ENCODE measurements around the gene GALNT2. TPM values are rescaled to one million over a fixed set of nuclear protein-coding genes. Genes with fewer than 3 reads are reported as not detected.

The GALNT2 gene
- total and polyA plus RNA-seq, 7 donors = 8.4 to 43.8 (median 37.1) TPM

DNA sequence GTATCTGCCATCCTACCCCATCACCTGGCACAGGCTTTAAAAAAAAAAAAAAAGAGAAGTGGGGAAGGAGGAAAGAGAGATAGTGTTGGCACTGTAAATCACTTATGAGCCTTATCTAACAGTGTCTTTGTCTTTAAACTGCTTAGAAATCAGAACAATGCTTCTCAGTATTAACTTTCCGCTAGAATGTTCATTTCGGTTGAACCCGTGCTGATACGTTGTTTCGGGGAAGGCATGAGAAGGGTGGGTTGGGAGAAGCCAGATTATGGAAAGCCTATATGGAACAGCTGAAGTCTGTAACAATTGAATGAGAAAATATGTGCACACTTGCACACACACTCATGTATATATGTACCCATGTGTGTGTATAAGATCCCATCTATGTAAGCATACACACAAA, 170.8 kb downstream of the GALNT2 start:
- Histone ChIP-seq H3K36me3 (peaks cover 0 to 28% (median 2%) of the 10 kb centered on the region in 4 donors), H3K27ac (no peak overlapping the region), H3K9me3 (no peaks in the 10 kb centered on the region), H3K4me1 (no peaks in the 10 kb centered on the region), H3K4me3 (no peak overlapping the region), H3K27me3 (no peaks in the 10 kb centered on the region)
- no peak for DNase-seq
- TF ChIP-seq, protein P1, sequence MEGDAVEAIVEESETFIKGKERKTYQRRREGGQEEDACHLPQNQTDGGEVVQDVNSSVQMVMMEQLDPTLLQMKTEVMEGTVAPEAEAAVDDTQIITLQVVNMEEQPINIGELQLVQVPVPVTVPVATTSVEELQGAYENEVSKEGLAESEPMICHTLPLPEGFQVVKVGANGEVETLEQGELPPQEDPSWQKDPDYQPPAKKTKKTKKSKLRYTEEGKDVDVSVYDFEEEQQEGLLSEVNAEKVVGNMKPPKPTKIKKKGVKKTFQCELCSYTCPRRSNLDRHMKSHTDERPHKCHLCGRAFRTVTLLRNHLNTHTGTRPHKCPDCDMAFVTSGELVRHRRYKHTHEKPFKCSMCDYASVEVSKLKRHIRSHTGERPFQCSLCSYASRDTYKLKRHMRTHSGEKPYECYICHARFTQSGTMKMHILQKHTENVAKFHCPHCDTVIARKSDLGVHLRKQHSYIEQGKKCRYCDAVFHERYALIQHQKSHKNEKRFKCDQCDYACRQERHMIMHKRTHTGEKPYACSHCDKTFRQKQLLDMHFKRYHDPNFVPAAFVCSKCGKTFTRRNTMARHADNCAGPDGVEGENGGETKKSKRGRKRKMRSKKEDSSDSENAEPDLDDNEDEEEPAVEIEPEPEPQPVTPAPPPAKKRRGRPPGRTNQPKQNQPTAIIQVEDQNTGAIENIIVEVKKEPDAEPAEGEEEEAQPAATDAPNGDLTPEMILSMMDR (IDR thresholded peaks at IDR 0.05) = no peak
- TF ChIP-seq POLR2A (IDR thresholded peaks at IDR 0.05) (no peak), EP300 (IDR thresholded peaks at IDR 0.05) (no peak), POLR2AphosphoS5 (IDR thresholded peaks at IDR 0.05) (no peak)
- intact Hi-C loops (cut with DNase I) = no loop called here
- WGBS, 2 donors = 94 to 96% methylated on average over 5 of the region's 5 CpGs

DNA sequence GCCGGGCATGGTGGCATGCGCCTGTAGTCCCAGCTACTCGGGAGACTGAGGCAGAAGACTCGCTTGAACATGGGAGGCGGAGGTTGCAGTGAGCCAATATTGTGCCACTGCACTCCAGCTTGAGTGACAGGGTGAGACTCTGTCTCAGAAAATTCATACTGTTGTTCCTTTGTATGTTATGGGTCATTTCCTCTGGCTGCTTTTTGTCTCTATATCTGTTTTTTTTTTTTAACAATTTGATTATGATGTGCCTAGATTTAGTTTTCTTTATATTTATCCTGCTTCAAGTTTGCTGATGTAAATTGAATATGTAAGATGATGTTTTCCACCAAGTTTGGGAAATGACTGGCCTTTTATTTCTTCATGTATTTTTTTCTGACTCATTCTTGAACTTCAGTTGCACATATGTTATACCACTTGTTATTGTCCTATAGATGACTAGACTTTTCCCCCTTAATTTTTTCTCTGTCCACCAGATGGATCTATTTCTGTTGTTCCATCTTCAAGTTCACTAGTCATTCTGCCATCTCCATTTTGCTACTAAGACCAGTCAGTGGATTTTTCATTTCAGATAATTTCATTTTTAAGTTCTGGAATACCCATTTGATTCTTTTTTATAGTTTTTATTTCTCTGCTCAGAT, 173.5 kb downstream of the GALNT2 start:
- intact Hi-C loops (cut with DNase I) = no loop called here
- Histone ChIP-seq H3K27me3 (no peaks in the 10 kb centered on the region), H3K9me3 (no peaks in the 10 kb centered on the region), H3K4me1 (no peaks in the 10 kb centered on the region), H3K27ac (no peak overlapping the region), H3K36me3 (peaks cover 1 to 52% (median 7%) of the 10 kb centered on the region in 4 donors), H3K4me3 (no peak overlapping the region)
- WGBS, 2 donors = 97% methylated on average over 5 of the region's 5 CpGs
- DNase-seq = no peak
- TF ChIP-seq, protein P1 (IDR thresholded peaks at IDR 0.05) = no peak
- TF ChIP-seq EP300 (IDR thresholded peaks at IDR 0.05) = no peak
- TF ChIP-seq POLR2A (IDR thresholded peaks at IDR 0.05) = no peak
- TF ChIP-seq POLR2AphosphoS5 (IDR thresholded peaks at IDR 0.05) = no peak

DNA sequence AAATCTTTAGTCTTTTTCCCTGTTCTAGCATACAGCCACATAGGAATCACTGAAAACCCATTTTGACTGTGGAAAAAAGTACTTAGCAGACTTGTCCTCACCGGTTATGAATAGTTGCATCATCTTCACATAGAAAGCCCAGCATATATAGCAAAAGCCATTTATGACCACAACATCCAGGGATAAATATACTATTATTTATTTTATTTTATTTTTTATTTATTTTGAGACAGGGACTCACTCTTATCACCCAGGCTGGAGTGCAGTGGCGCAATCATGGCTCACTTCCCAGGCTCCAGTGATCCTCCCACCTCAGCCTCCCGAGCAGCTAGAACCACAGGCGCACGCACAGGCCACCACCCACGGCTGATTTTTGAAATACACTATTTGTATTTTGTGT, 175.3 kb downstream of the GALNT2 start:
- no peak for DNase-seq
- 92 to 98% methylated on average over 6 of the region's 6 CpGs for WGBS, 2 donors
- Histone ChIP-seq H3K4me1 (no peaks in the 10 kb centered on the region), H3K36me3 (peaks cover 15 to 58% (median 20%) of the 10 kb centered on the region in 4 donors), H3K27me3 (no peaks in the 10 kb centered on the region), H3K27ac (no peak overlapping the region), H3K9me3 (no peaks in the 10 kb centered on the region), H3K4me3 (no peak overlapping the region)
- TF ChIP-seq POLR2A (IDR thresholded peaks at IDR 0.05) (no peak), EP300 (IDR thresholded peaks at IDR 0.05) (no peak), POLR2AphosphoS5 (IDR thresholded peaks at IDR 0.05) (no peak)
- TF ChIP-seq, protein P1 (IDR thresholded peaks at IDR 0.05) = no peak
- intact Hi-C loops (cut with DNase I) = no loop called here

DNA sequence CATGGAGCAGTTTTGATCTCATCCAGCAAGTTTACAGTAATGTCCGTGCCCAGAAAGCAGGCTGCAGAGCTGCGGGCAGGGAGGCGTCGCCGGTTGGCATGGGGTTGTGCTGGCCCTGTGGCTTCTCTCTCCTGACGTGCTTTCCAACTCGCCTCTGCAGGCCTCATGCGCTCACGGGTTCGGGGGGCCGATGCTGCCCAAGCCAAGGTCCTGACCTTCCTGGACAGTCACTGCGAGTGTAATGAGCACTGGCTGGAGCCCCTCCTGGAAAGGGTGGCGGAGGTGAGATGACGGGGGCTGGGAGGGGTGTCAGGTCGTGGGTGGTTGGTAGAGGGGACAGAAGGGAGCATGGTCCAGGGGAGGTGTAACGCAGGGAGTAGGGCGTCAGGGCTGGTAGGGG, 176.1 kb downstream of the GALNT2 start:
- Histone ChIP-seq H3K9me3 (no peaks in the 10 kb centered on the region), H3K27ac (no peak overlapping the region), H3K27me3 (no peaks in the 10 kb centered on the region), H3K4me1 (no peaks in the 10 kb centered on the region), H3K4me3 (no peak overlapping the region), H3K36me3 (peaks cover 15 to 54% (median 20%) of the 10 kb centered on the region in 4 donors)
- intact Hi-C loops (cut with DNase I) = no loop called here
- no peak for DNase-seq
- TF ChIP-seq EP300 (IDR thresholded peaks at IDR 0.05) (no peak), POLR2A (IDR thresholded peaks at IDR 0.05) (no peak), POLR2AphosphoS5 (IDR thresholded peaks at IDR 0.05) (no peak)
- TF ChIP-seq, protein P1 (IDR thresholded peaks at IDR 0.05) = no peak
- WGBS, 2 donors = 96 to 97% methylated on average over 17 of the region's 17 CpGs
